HL-60 (cell line): ENCODE results near the gene MAGI2.

Source experiments
- CTCF ChIP-seq: IDR thresholded peaks from one replicate; pipeline ENCODE4 v1.5.1; 2011; ENCODE audit warnings: low read length, control low read depth, inconsistent platforms; ENCODE audit not compliant: insufficient read depth
- GABPA ChIP-seq: IDR thresholded peaks from 2 replicates; pipeline ENCODE4 v1.6.1; 2012; ENCODE audit warnings: low read depth
- POLR2AphosphoS5 ChIP-seq: IDR thresholded peaks from 2 replicates; pipeline ENCODE4 v1.6.1; 2012; ENCODE audit warnings: low read depth
- REST ChIP-seq: IDR thresholded peaks from 2 replicates; pipeline ENCODE4 v1.6.1; 2012; ENCODE audit warnings: low read depth; ENCODE audit not compliant: insufficient replicate concordance

- no peak for TF ChIP-seq CTCF
- no peak for TF ChIP-seq POLR2AphosphoS5
- TF ChIP-seq REST: no peak
- no peak for TF ChIP-seq GABPA
Measured at GRCh38 chr7:77967429-77967828, 1486.0 kb downstream of the MAGI2 start.
